Neural progenitor cell (in vitro differentiated cells): ENCODE results near the gene U2AF2. TPM values are rescaled to one million over a fixed set of nuclear protein-coding genes. Genes with fewer than 3 reads are reported as not detected.

ENCODE experiments used
- DNase-seq: peaks from one replicate; pipeline ENCODE4 v3.0.0-alpha.2; 2016; ENCODE audit warnings: low spot score
- H2AFZ ChIP-seq: fragments of 200-600 bp; sonication (generic); replicated peaks from 2 replicates; pipeline ENCODE4 v1.6.1; 2016; ENCODE audit warnings: antibody characterized with exemption
- H3F3A ChIP-seq: fragments of 200-600 bp; sonication (generic); 2 replicates; pipeline ENCODE4 v1.6.1; 2016; ENCODE audit warnings: antibody characterized with exemption, low read depth
- H3K27ac ChIP-seq: fragments of 200-600 bp; sonication (generic); 2 replicates; pipeline ENCODE4 v1.5.1; 2016; ENCODE audit warnings: mild to moderate bottlenecking
- H3K27me3 ChIP-seq: fragments of 200-600 bp; sonication (generic); 2 replicates; pipeline ENCODE4 v1.6.1; 2016; ENCODE audit warnings: mild to moderate bottlenecking, moderate library complexity
- H3K36me3 ChIP-seq: fragments of 200-600 bp; sonication (generic); 2 replicates; pipeline ENCODE4 v1.5.1; 2016
- H3K4me1 ChIP-seq: fragments of 200-600 bp; sonication (generic); 2 replicates; pipeline ENCODE4 v1.6.1; 2016; ENCODE audit warnings: mixed run types
- H3K4me2 ChIP-seq: fragments of 200-600 bp; sonication (generic); 2 replicates; pipeline ENCODE4 v1.6.1; 2016
- H3K4me3 ChIP-seq: fragments of 200-600 bp; sonication (generic); 2 replicates; pipeline ENCODE4 v1.5.1; 2016
- H3K79me2 ChIP-seq: fragments of 200-600 bp; sonication (generic); 2 replicates; pipeline ENCODE4 v1.6.1; 2016; ENCODE audit warnings: low read depth
- H3K9ac ChIP-seq: fragments of 200-600 bp; sonication (generic); 2 replicates; pipeline ENCODE4 v1.6.1; 2016
- H3K9me3 ChIP-seq: fragments of 200-600 bp; sonication (generic); 2 replicates; pipeline ENCODE4 v1.5.1; 2016; ENCODE audit warnings: low read depth
- H4K20me1 ChIP-seq: fragments of 200-600 bp; sonication (generic); 2 replicates; pipeline ENCODE4 v1.6.1; 2016; ENCODE audit warnings: low read depth
- H3K27ac Mint-ChIP-seq: 3 replicates; pipeline ENCODE4 v1.8.0; 2021; ENCODE audit warnings: mixed read lengths
- H3K27me3 Mint-ChIP-seq: 2 replicates; pipeline ENCODE4 v1.8.0; 2022; ENCODE audit warnings: low read depth, mild to moderate bottlenecking, inconsistent platforms, moderate library complexity, mixed read lengths; ENCODE audit not compliant: insufficient read depth
- H3K36me3 Mint-ChIP-seq: 3 replicates; pipeline ENCODE4 v1.8.0; 2021; ENCODE audit warnings: mixed read lengths
- H3K4me1 Mint-ChIP-seq: 3 replicates; pipeline ENCODE4 v1.8.0; 2021; ENCODE audit warnings: mixed read lengths
- H3K4me3 Mint-ChIP-seq: 3 replicates; pipeline ENCODE4 v1.8.0; 2021; ENCODE audit warnings: mild to moderate bottlenecking, moderate library complexity, mixed read lengths
- H3K9me3 Mint-ChIP-seq: 3 replicates; pipeline ENCODE4 v1.8.0; 2020; ENCODE audit warnings: mixed read lengths
- CTCF ChIP-seq: fragments of 200-600 bp; sonication (generic); IDR thresholded peaks from 2 replicates; pipeline ENCODE4 v1.5.1; 2017; ENCODE audit warnings: antibody characterized with exemption, mild to moderate bottlenecking
- EZH2 ChIP-seq: fragments of 200-600 bp; sonication (generic); IDR thresholded peaks from 2 replicates; pipeline ENCODE4 v1.6.1; 2017; ENCODE audit warnings: antibody characterized with exemption, mild to moderate bottlenecking, moderate library complexity
- EZH2phosphoT487 ChIP-seq: fragments of 200-600 bp; sonication (generic); IDR thresholded peaks from 2 replicates; pipeline ENCODE4 v1.6.1; 2017; ENCODE audit warnings: antibody characterized with exemption
- total RNA-seq: library from RNA; depleted of rRNA; stranded (reverse); fragments of >200 nt; gene quantifications from 2 replicates; pipeline ENCODE4 v1.2.3, GENCODE V29; 2015; ENCODE audit warnings: low replicate concordance

Gene U2AF2
- total RNA-seq, 1 donor from 2014 or later, result 124 TPM

DNA sequence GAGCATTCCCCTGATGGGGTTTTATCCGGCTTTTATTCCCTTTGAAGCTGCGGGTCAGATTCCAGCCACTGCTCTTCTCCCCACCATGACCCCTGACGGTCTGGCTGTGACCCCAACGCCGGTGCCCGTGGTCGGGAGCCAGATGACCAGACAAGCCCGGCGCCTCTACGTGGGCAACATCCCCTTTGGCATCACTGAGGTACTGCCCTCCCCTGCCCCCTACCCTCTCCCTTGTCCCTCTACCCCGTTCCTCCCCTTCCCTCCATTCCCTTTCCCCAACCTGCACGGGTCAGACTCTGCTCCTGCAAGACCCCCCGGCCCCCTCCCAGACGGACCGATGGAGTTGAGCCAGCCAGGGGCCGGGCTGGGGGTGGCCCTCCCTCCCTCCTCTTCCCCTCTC, 6.2 kb downstream of the U2AF2 start:
- Mint-ChIP-seq H3K27ac (no peak overlapping the region), H3K27me3 (no peaks in the 10 kb centered on the region), H3K4me1 (peaks cover 24% of the 10 kb centered on the region), H3K9me3 (no peaks in the 10 kb centered on the region), H3K36me3 (peaks cover 30% of the 10 kb centered on the region), H3K4me3 (no peak overlapping the region)
- H3F3A ChIP-seq, result no peaks in the 10 kb centered on the region
- H4K20me1 ChIP-seq, result peaks cover 90% of the 10 kb centered on the region
- no peak overlapping the region for H3K4me3 ChIP-seq
- peaks cover 18% of the 10 kb centered on the region for H3K4me1 ChIP-seq
- TF ChIP-seq CTCF, result no peak
- no peak for TF ChIP-seq EZH2
- TF ChIP-seq EZH2phosphoT487, result no peak
- H3K79me2 ChIP-seq, result peaks cover 98% of the 10 kb centered on the region
- H3K9ac ChIP-seq, result no peak overlapping the region
- H3K9me3 ChIP-seq, result no peaks in the 10 kb centered on the region
- H3K4me2 ChIP-seq, result no peak overlapping the region
- H2AFZ ChIP-seq, result no peak overlapping the region
- H3K27ac ChIP-seq, result no peak overlapping the region
- no peaks in the 10 kb centered on the region for H3K36me3 ChIP-seq
- H3K27me3 ChIP-seq, result no peaks in the 10 kb centered on the region
- no peak for DNase-seq

GRCh38 chr19:55661826-55662225, 7.0 kb downstream of the U2AF2 start:
- no peak overlapping the region for H3K4me2 ChIP-seq
- H3K36me3 Mint-ChIP-seq, result peaks cover 30% of the 10 kb centered on the region
- no peak overlapping the region for H3K27ac ChIP-seq
- H3K27me3 Mint-ChIP-seq, result no peaks in the 10 kb centered on the region
- peaks cover 12% of the 10 kb centered on the region for H3K4me1 ChIP-seq
- H3F3A ChIP-seq, result no peaks in the 10 kb centered on the region
- H3K27me3 ChIP-seq, result no peaks in the 10 kb centered on the region
- peak overlapping the region; percentile 11 for H3K4me3 Mint-ChIP-seq
- no peak overlapping the region for H2AFZ ChIP-seq
- H3K27ac Mint-ChIP-seq, result no peak overlapping the region
- H4K20me1 ChIP-seq, result peaks cover 90% of the 10 kb centered on the region
- no peaks in the 10 kb centered on the region for H3K9me3 Mint-ChIP-seq
- peaks cover 16% of the 10 kb centered on the region for H3K4me1 Mint-ChIP-seq
- peaks cover 98% of the 10 kb centered on the region for H3K79me2 ChIP-seq
- H3K9me3 ChIP-seq, result no peaks in the 10 kb centered on the region
- TF ChIP-seq EZH2phosphoT487, result no peak
- TF ChIP-seq EZH2, result no peak
- TF ChIP-seq CTCF, result no peak
- no peak overlapping the region for H3K4me3 ChIP-seq
- H3K36me3 ChIP-seq, result no peaks in the 10 kb centered on the region
- DNase-seq, result no peak
- H3K9ac ChIP-seq, result no peak overlapping the region

GRCh38 chr19:55663846-55664536, 9.2 kb downstream of the U2AF2 start:
- H4K20me1 ChIP-seq, result peaks cover 90% of the 10 kb centered on the region
- H3K36me3 Mint-ChIP-seq, result peaks cover 28% of the 10 kb centered on the region

GRCh38 chr19:55666343-55667005, 11.6 kb downstream of the U2AF2 start:
- H3K36me3 ChIP-seq, result no peaks in the 10 kb centered on the region
- no peaks in the 10 kb centered on the region for H3K4me1 ChIP-seq
- H3K4me3 Mint-ChIP-seq, result no peak overlapping the region
- H3K4me3 ChIP-seq, result no peak overlapping the region
- peaks cover 7% of the 10 kb centered on the region for H3K4me1 Mint-ChIP-seq
- peaks cover 91% of the 10 kb centered on the region for H3K79me2 ChIP-seq
- H3K27ac ChIP-seq, result no peak overlapping the region
- H3K27me3 ChIP-seq, result no peaks in the 10 kb centered on the region
- no peaks in the 10 kb centered on the region for H3K9me3 ChIP-seq
- TF ChIP-seq EZH2 (no peak), CTCF (no peak), EZH2phosphoT487 (no peak)
- peaks cover 32% of the 10 kb centered on the region for H3K36me3 Mint-ChIP-seq
- no peak overlapping the region for H3K4me2 ChIP-seq
- no peak overlapping the region for H2AFZ ChIP-seq
- H3K9me3 Mint-ChIP-seq, result no peaks in the 10 kb centered on the region
- DNase-seq, result no peak
- H4K20me1 ChIP-seq, result peaks cover 90% of the 10 kb centered on the region
- peaks cover 8% of the 10 kb centered on the region for H3K27me3 Mint-ChIP-seq
- H3F3A ChIP-seq, result peaks cover 18% of the 10 kb centered on the region
- H3K27ac Mint-ChIP-seq, result no peak overlapping the region
- no peak overlapping the region for H3K9ac ChIP-seq

More at GRCh38 chr19:55663846-55664536, 9.2 kb downstream of the U2AF2 start:
- Histone ChIP-seq H3K27ac (no peak overlapping the region), H3K9ac (no peak overlapping the region), H3F3A (no peaks in the 10 kb centered on the region), H3K9me3 (no peaks in the 10 kb centered on the region), H3K4me1 (no peaks in the 10 kb centered on the region), H3K4me3 (no peak overlapping the region), H3K4me2 (no peak overlapping the region), H3K27me3 (no peaks in the 10 kb centered on the region), H3K79me2 (peaks cover 94% of the 10 kb centered on the region), H3K36me3 (no peaks in the 10 kb centered on the region), H2AFZ (no peak overlapping the region)
- TF ChIP-seq EZH2phosphoT487 (no peak), EZH2 (no peak)
- no peaks in the 10 kb centered on the region for H3K9me3 Mint-ChIP-seq
- H3K4me3 Mint-ChIP-seq, result no peak overlapping the region
- no peaks in the 10 kb centered on the region for H3K27me3 Mint-ChIP-seq
- H3K27ac Mint-ChIP-seq, result no peak overlapping the region
- DNase-seq, result no peak
- H3K4me1 Mint-ChIP-seq, result peaks cover 6% of the 10 kb centered on the region
